K562 (cell line): ENCODE results near the gene DOK1. TPM values are rescaled to one million over a fixed set of nuclear protein-coding genes. Genes with fewer than 3 reads are reported as not detected.

Source experiments
- CTBP1 ChIP-seq: fragments of 450-650 bp; IDR thresholded peaks from 2 replicates; pipeline ENCODE4 v1.6.1; 2016; ENCODE audit warnings: borderline replicate concordance
- ETS1 ChIP-seq: conservative IDR thresholded peaks from 2 replicates; pipeline ENCODE4 v1.6.1; 2011; ENCODE audit warnings: low read depth, mild to moderate bottlenecking, low read length; ENCODE audit not compliant: control insufficient read depth
- GTF2E2 ChIP-seq: fragments of 200-800 bp; sonication (Bioruptor generic); IDR thresholded peaks from 2 replicates; pipeline ENCODE4 v1.6.1; 2016; ENCODE audit warnings: missing genetic modification characterization, missing compliant biosample characterization
- NFATC3 ChIP-seq: fragments of 450-650 bp; IDR thresholded peaks from 2 replicates; pipeline ENCODE4 v1.6.1; 2017; ENCODE audit warnings: mild to moderate bottlenecking
- PPARD ChIP-seq: fragments of 250-450 bp; sonication (Bioruptor Pico); IDR thresholded peaks from 2 replicates; pipeline ENCODE4 v1.8.0; 2022; ENCODE audit warnings: inconsistent platforms, mild to moderate bottlenecking, moderate library complexity
- TAL1 ChIP-seq: fragments of 450-650 bp; IDR thresholded peaks from 2 replicates; pipeline ENCODE4 v1.6.1; 2016; ENCODE audit warnings: mild to moderate bottlenecking
- TOE1 ChIP-seq, 2 experiments: fragments of 450-650 bp in 1 of 2; sonication (generic) in 1 of 2; formaldehyde crosslinking in 1 of 2; IDR thresholded peaks; 2 replicates each; pipeline versions ENCODE4 v1.7.1 to v1.8.0; 2016 to 2022; ENCODE audit warnings: borderline replicate concordance in 2 of 2, mild to moderate bottlenecking in 2 of 2, antibody characterized with exemption in 1 of 2, inconsistent platforms in 1 of 2, low read depth in 1 of 2, missing genetic modification reagents in 1 of 2, moderate library complexity in 1 of 2
- ZFP36 ChIP-seq: fragments of 150-350 bp; IDR thresholded peaks from 2 replicates; pipeline ENCODE4 v1.6.1; 2018; ENCODE audit warnings: low read length, low read depth; ENCODE audit not compliant: partially characterized antibody
- ZNF140 ChIP-seq: fragments of 250-450 bp; sonication (Bioruptor Pico); IDR thresholded peaks from 2 replicates; pipeline ENCODE4 v1.8.0; 2021; ENCODE audit warnings: moderate library complexity, mild to moderate bottlenecking, inconsistent platforms
- ZNF639 ChIP-seq, 2 experiments: fragments of 200-800 bp in 1 of 2; sonication (Bioruptor generic) in 1 of 2; sonication (generic) in 1 of 2; formaldehyde crosslinking in 1 of 2; IDR thresholded peaks in 1 of 2; conservative IDR thresholded peaks in 1 of 2; 2 replicates each; pipeline versions ENCODE4 v1.5.0 to v1.6.1; 2016 to 2020; ENCODE audit warnings: missing compliant biosample characterization in 1 of 2, missing genetic modification characterization in 1 of 2, missing genetic modification reagents in 1 of 2
- polyA plus RNA-seq, 8 experiments: library from polyadenylated mRNA; depleted of rRNA in 4 of 8; stranded (reverse) in 5 of 8; unstranded in 3 of 8; fragments of >200 nt; fragmentation: Nextera tagmentation in 2 of 8; fragmentation: Illumina TruSeq in 1 of 8; extraction: Ambion mirVana in 2 of 8; extraction: Trizol in 1 of 8; gene quantifications; 2 replicates each; pipeline versions ENCODE4 v1.2.1 to v1.2.3, GENCODE V29; 2011 to 2014; ENCODE audit warnings: inconsistent platforms in 1 of 8, missing spikeins in 1 of 8
- total RNA-seq, 7 experiments: library from RNA; depleted of rRNA in 6 of 7; stranded (reverse); fragments of >200 nt in 6 of 7; fragmentation: Illumina TruSeq in 2 of 7; extraction: Trizol in 2 of 7; gene quantifications; 2 replicates each; pipeline versions ENCODE4 v1.2.1 to v1.2.3, GENCODE V29; 2011 to 2021; ENCODE audit warnings: low replicate concordance in 1 of 7
- TF ChIP-seq, protein P1 (sequence below): fragments of 450-650 bp; IDR thresholded peaks from 2 replicates; pipeline ENCODE4 v1.6.1; 2016; ENCODE audit warnings: low read depth
- TF ChIP-seq, protein P2 (sequence below), 2 experiments: fragments of 450-650 bp; conservative IDR thresholded peaks; 2 replicates each; pipeline ENCODE4 v1.6.1; 2017; ENCODE audit warnings: mild to moderate bottlenecking in 2 of 2, moderate library complexity in 2 of 2

The DOK1 gene
- total and polyA plus RNA-seq, 9 of the 15 experiments (the other 6 are each of a cell fraction or from before 2014, with no cell fraction given): 0.59 to 36.4 (median 16.1) TPM

DNA sequence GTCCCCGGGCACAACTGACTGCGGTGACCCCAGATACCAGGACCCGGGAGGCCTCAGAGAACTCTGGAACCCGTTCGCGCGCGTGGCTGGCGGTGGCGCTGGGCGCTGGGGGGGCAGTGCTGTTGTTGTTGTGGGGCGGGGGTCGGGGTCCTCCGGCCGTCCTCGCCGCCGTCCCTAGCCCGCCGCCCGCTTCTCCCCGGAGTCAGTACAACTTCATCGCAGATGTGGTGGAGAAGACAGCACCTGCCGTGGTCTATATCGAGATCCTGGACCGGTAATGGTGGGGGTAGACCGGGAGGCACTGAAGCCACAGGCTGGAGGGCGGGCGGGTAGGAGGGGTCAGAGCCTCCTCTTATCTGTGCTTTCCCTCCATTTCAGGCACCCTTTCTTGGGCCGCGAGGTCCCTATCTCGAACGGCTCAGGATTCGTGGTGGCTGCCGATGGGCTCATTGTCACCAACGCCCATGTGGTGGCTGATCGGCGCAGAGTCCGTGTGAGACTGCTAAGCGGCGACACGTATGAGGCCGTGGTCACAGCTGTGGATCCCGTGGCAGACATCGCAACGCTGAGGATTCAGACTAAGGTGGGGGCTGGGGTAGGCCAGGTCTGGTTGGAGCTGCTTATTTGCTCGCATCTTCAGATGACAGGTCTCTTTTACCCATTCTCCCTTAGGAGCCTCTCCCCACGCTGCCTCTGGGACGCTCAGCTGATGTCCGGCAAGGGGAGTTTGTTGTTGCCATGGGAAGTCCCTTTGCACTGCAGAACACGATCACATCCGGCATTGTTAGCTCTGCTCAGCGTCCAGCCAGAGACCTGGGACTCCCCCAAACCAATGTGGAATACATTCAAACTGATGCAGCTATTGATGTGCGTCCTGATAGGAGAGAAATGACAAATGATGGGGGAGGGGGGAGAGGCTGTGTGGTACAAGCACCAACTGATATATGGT lies 24.0 kb upstream of the DOK1 start (continued):
- TF ChIP-seq, protein P1, sequence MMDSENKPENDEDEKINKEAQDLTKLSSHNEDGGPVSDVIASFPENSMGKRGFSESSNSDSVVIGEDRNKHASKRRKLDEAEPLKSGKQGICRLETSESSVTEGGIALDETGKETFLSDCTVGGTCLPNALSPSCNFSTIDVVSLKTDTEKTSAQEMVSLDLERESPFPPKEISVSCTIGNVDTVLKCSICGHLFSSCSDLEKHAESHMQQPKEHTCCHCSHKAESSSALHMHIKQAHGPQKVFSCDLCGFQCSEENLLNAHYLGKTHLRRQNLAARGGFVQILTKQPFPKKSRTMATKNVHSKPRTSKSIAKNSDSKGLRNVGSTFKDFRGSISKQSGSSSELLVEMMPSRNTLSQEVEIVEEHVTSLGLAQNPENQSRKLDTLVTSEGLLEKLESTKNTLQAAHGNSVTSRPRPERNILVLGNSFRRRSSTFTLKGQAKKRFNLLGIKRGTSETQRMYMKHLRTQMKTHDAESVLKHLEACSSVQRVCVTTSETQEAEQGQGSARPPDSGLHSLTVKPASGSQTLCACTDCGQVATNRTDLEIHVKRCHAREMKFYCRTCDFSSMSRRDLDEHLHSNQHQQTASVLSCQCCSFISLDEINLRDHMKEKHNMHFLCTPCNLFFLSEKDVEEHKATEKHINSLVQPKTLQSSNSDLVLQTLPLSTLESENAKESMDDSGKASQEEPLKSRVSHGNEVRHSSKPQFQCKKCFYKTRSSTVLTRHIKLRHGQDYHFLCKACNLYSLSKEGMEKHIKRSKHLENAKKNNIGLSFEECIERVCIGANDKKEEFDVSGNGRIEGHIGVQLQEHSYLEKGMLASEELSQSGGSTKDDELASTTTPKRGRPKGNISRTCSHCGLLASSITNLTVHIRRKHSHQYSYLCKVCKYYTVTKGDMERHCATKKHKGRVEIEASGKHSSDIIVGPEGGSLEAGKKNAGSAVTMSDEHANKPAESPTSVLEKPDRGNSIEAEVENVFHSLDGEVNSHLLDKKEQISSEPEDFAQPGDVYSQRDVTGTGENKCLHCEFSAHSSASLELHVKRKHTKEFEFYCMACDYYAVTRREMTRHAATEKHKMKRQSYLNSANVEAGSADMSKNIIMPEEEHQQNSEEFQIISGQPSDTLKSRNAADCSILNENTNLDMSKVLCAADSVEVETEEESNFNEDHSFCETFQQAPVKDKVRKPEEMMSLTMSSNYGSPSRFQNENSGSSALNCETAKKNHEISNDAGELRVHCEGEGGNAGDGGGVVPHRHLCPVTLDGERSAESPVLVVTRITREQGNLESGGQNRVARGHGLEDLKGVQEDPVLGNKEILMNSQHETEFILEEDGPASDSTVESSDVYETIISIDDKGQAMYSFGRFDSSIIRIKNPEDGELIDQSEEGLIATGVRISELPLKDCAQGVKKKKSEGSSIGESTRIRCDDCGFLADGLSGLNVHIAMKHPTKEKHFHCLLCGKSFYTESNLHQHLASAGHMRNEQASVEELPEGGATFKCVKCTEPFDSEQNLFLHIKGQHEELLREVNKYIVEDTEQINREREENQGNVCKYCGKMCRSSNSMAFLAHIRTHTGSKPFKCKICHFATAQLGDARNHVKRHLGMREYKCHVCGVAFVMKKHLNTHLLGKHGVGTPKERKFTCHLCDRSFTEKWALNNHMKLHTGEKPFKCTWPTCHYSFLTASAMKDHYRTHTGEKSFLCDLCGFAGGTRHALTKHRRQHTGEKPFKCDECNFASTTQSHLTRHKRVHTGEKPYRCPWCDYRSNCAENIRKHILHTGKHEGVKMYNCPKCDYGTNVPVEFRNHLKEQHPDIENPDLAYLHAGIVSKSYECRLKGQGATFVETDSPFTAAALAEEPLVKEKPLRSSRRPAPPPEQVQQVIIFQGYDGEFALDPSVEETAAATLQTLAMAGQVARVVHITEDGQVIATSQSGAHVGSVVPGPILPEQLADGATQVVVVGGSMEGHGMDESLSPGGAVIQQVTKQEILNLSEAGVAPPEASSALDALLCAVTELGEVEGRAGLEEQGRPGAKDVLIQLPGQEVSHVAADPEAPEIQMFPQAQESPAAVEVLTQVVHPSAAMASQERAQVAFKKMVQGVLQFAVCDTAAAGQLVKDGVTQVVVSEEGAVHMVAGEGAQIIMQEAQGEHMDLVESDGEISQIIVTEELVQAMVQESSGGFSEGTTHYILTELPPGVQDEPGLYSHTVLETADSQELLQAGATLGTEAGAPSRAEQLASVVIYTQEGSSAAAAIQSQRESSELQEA: no peak
- TF ChIP-seq NFATC3: no peak
- peak; percentile 46; the same call in 1 of the 2 replicates for TF ChIP-seq GTF2E2 (tag)
- TF ChIP-seq TOE1 (IDR thresholded peaks at IDR 0.05; ENCODE audit: borderline replicate concordance): 0 out of 2 replicates have a peak, but pooled peaks have one; percentile 29
- no peak for TF ChIP-seq TOE1 (CRISPR knock-in tag; IDR thresholded peaks at IDR 0.05; ENCODE audit: borderline replicate concordance, low read depth)
- TF ChIP-seq, protein P2, sequence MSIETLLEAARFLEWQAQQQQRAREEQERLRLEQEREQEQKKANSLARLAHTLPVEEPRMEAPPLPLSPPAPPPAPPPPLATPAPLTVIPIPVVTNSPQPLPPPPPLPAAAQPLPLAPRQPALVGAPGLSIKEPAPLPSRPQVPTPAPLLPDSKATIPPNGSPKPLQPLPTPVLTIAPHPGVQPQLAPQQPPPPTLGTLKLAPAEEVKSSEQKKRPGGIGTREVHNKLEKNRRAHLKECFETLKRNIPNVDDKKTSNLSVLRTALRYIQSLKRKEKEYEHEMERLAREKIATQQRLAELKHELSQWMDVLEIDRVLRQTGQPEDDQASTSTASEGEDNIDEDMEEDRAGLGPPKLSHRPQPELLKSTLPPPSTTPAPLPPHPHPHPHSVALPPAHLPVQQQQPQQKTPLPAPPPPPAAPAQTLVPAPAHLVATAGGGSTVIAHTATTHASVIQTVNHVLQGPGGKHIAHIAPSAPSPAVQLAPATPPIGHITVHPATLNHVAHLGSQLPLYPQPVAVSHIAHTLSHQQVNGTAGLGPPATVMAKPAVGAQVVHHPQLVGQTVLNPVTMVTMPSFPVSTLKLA (conservative IDR thresholded peaks at IDR 0.05): peak; percentile 73 to 90
- 0 out of 2 replicates have a peak, but pooled peaks have one; percentile 39 for TF ChIP-seq ETS1
- TF ChIP-seq PPARD (CRISPR knock-in tag): no peak
- TF ChIP-seq ZFP36: peak; percentile 44
- peak; percentile 69 for TF ChIP-seq CTBP1
- peak in 1 of 2 experiments; percentile 28; a peak in 1 of 4 replicates for TF ChIP-seq ZNF639 (CRISPR knock-in tag; conservative IDR thresholded peaks at IDR 0.05 in 1 of 2, IDR thresholded peaks at IDR 0.05 in 1 of 2)
- peak; percentile 84 for TF ChIP-seq TAL1
- no peak for TF ChIP-seq ZNF140 (CRISPR knock-in tag)
